Measurements from ENCODE around the gene RPS25. TPM values are rescaled to one million over a fixed set of nuclear protein-coding genes. Genes with fewer than 3 reads are reported as not detected.

RPS25 gene
- total and polyA plus RNA-seq, 2 experiments from 2014 or later = 1,058 to 1,502 TPM

Small RNA genes lying within 50 kb of the gene (microRNA-seq; reads per million reads assigned to microRNA genes)
- gene MIR3656 = not detected

Small RNA genes lying within 50 kb of the gene (small RNA-seq; reads per million reads assigned to genes)
- gene AP003392.2 = not detected
- not detected for gene RF00017
- not detected for gene RF00019

Other genes with a start within 250 kb of the RPS25 start
- gene DDX6, start 227.2 kb downstream of the RPS25 start, total RNA-seq = 111 and 122 TPM in 2 replicates
- gene DDX6, start 227.2 kb downstream of the RPS25 start, polyA plus RNA-seq = 16.4 and 17.3 TPM in 2 replicates
- gene CXCR5, start 134.5 kb downstream of the RPS25 start, total RNA-seq = not detected in 2 replicates
- gene CXCR5, start 134.5 kb downstream of the RPS25 start, polyA plus RNA-seq = 0.11 and 0.29 TPM in 2 replicates
- 7.8 and 25.3 TPM in 2 replicates for gene BCL9L, start 92.4 kb downstream of the RPS25 start, total RNA-seq
- 18.0 and 18.1 TPM in 2 replicates for gene BCL9L, start 92.4 kb downstream of the RPS25 start, polyA plus RNA-seq
- 2.2 and 3.6 TPM in 2 replicates for gene UPK2, start 62.0 kb downstream of the RPS25 start, total RNA-seq
- gene UPK2, start 62.0 kb downstream of the RPS25 start, polyA plus RNA-seq = 55.3 and 101 TPM in 2 replicates
- gene FOXR1, start 46.6 kb downstream of the RPS25 start, total RNA-seq = not detected in 2 replicates
- 0.41 TPM in 1 of 2 replicates, not detected in the other for gene FOXR1, start 46.6 kb downstream of the RPS25 start, polyA plus RNA-seq
- gene CENATAC, start 20.2 kb downstream of the RPS25 start, total RNA-seq = 26.2 and 28.2 TPM in 2 replicates
- gene CENATAC, start 20.2 kb downstream of the RPS25 start, polyA plus RNA-seq = 22.6 and 24.5 TPM in 2 replicates
- 78.5 and 96.1 TPM in 2 replicates for gene TRAPPC4, start 423 bp upstream of the RPS25 start, total RNA-seq
- 174 and 175 TPM in 2 replicates for gene TRAPPC4, start 423 bp upstream of the RPS25 start, polyA plus RNA-seq
- gene SLC37A4, start 12.5 kb upstream of the RPS25 start, total RNA-seq = 68.0 and 87.4 TPM in 2 replicates
- gene SLC37A4, start 12.5 kb upstream of the RPS25 start, polyA plus RNA-seq = 63.5 and 82.3 TPM in 2 replicates
- 168 and 197 TPM in 2 replicates for gene HYOU1, start 38.9 kb upstream of the RPS25 start, total RNA-seq
- 122 and 125 TPM in 2 replicates for gene HYOU1, start 38.9 kb upstream of the RPS25 start, polyA plus RNA-seq
- gene VPS11, start 49.5 kb upstream of the RPS25 start, total RNA-seq = 31.8 and 36.9 TPM in 2 replicates
- 26.5 and 31.8 TPM in 2 replicates for gene VPS11, start 49.5 kb upstream of the RPS25 start, polyA plus RNA-seq
- gene HMBS, start 66.5 kb upstream of the RPS25 start, total RNA-seq = 10.9 and 11.9 TPM in 2 replicates
- gene HMBS, start 66.5 kb upstream of the RPS25 start, polyA plus RNA-seq = 34.5 and 37.7 TPM in 2 replicates
- 27.5 and 28.1 TPM in 2 replicates for gene DPAGT1, start 83.5 kb upstream of the RPS25 start, total RNA-seq
- gene DPAGT1, start 83.5 kb upstream of the RPS25 start, polyA plus RNA-seq = 76.2 and 82.7 TPM in 2 replicates
- 5.2 and 9.7 TPM in 2 replicates for gene C2CD2L, start 89.0 kb upstream of the RPS25 start, total RNA-seq
- 7.4 and 10.2 TPM in 2 replicates for gene C2CD2L, start 89.0 kb upstream of the RPS25 start, polyA plus RNA-seq
- 10.9 and 25.3 TPM in 2 replicates for gene HINFP, start 103.2 kb upstream of the RPS25 start, total RNA-seq
- gene HINFP, start 103.2 kb upstream of the RPS25 start, polyA plus RNA-seq = 16.4 and 19.8 TPM in 2 replicates
- not detected in 2 replicates for gene ABCG4, start 130.7 kb upstream of the RPS25 start, total RNA-seq
- 0.45 and 0.99 TPM in 2 replicates for gene ABCG4, start 130.7 kb upstream of the RPS25 start, polyA plus RNA-seq
- 12.5 and 13.3 TPM in 2 replicates for gene NLRX1, start 150.4 kb upstream of the RPS25 start, total RNA-seq
- gene NLRX1, start 150.4 kb upstream of the RPS25 start, polyA plus RNA-seq = 9.4 and 10.0 TPM in 2 replicates
- gene NHERF4, start 167.1 kb upstream of the RPS25 start, total RNA-seq = 12.7 and 27.0 TPM in 2 replicates
- gene NHERF4, start 167.1 kb upstream of the RPS25 start, polyA plus RNA-seq = 26.5 and 32.8 TPM in 2 replicates
- 12.1 and 15.6 TPM in 2 replicates for gene CBL, start 188.0 kb upstream of the RPS25 start, total RNA-seq
- 4.6 and 6.6 TPM in 2 replicates for gene CBL, start 188.0 kb upstream of the RPS25 start, polyA plus RNA-seq

Measured in hepatocyte (in vitro differentiated cells).